Measurements from ENCODE around the gene SPATS2L.

Gene SPATS2L, protein sequence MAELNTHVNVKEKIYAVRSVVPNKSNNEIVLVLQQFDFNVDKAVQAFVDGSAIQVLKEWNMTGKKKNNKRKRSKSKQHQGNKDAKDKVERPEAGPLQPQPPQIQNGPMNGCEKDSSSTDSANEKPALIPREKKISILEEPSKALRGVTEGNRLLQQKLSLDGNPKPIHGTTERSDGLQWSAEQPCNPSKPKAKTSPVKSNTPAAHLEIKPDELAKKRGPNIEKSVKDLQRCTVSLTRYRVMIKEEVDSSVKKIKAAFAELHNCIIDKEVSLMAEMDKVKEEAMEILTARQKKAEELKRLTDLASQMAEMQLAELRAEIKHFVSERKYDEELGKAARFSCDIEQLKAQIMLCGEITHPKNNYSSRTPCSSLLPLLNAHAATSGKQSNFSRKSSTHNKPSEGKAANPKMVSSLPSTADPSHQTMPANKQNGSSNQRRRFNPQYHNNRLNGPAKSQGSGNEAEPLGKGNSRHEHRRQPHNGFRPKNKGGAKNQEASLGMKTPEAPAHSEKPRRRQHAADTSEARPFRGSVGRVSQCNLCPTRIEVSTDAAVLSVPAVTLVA

DNA sequence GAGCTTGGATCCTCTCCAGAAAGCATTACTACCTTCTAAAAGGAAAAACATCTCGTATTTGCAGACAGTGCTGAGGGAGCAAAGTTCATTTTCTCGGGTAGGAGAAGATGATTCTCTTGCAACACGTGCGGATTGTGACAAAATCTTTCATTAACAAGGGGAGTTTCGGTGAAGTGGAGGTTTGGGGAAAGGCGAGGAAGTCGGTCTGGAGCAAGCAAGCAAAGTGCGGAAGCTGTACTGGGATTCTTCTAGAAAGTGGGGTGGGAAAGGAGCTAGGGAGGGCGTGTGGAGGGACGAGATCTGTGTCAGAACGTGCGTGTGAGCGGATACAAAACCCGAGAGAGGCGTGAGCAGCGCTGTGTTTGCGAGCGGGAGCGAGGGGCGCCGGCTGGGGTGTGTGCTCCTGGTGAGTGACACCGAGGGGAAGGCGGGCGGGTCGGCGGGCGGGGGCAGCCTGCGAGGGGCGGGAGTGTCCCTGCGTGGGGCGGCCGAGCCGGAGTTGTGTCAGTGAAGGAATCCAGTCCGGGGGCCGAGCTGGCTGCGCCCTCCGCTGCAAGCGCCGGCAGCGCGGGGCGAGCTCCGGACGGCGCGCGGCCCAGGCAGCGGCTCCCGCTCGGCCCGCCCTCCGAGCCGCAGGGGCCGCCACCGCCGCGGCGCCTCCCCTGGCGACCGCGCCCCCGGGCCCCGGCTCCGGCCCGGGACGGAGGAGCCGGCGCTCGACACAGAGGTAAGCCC, at the start of gene SPATS2L:
SPATS2L (plus strand) TSS at position 498 of the 735 bp plus-strand sequence. CDS start 82,552 bp downstream, outside the sequence.
- in situ Hi-C loops (cut with MboI; ENCODE audit: low sequenced_read_pairs), result no loop called here

GRCh38 chr2:200257570-200257969, 48.9 kb upstream of the SPATS2L start:
- in situ Hi-C loops (cut with MboI; ENCODE audit: low sequenced_read_pairs), result no loop called here

GRCh38 chr2:200258081-200258480, 48.4 kb upstream of the SPATS2L start:
- in situ Hi-C loops (cut with MboI; ENCODE audit: low sequenced_read_pairs), result no loop called here

DNA sequence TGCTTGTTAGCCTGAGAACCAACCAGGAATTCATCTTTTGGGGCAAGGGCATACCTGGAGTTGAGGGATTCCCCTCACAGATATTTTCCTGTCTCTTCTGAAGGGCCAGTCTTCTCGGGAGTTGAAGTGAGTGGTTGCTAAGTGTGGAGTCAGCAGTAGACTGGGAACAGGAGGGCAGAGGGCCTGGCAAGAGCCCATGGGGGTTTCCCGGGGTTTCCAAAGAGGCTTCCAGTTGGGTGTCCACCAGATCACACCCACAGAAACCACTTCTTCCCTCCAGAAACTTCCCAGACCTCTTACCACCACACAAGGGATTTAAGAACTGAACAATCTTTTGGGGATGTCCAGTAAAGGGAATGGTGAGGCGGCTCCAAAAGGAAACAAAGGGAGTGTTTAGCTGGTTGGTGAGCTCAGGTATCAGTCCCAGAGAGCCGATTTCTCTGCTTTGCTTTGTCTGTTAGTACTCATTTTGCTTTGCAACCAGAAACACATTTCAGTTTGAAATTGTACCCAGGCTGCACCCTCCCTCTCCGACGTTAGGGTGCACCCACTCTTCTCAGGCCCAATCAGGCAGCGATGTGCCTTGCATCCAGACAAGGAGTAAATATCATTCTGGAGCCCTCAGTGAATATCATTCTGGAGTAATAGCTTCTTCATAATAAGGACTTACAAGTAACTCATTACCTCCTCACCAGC, 47.5 kb upstream of the SPATS2L start:
- in situ Hi-C loops (cut with MboI; ENCODE audit: low sequenced_read_pairs), result no loop called here

- in situ Hi-C loops (cut with MboI; ENCODE audit: low sequenced_read_pairs), result no loop called here
Observed at GRCh38 chr2:200259577-200259957, 46.9 kb upstream of the SPATS2L start.

DNA sequence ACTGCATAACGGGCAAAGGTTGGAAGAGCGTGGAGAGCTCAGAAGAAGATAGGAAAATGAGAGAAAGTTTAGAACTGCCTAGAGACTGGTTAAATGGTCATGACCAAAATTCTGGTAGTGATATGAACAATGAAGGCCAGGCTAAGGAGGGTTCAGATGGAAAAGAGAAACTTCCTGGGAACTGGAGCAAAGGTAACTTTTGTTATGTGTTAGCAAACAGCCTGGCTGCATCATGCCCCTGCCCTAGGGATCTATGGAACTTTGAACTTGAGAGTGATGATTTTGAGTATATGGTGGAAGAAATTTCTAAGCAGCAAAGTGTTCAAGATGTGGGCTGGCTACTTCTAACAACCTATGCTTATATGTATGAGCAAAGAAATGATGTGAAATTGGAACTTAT, 44.4 kb upstream of the SPATS2L start:
- in situ Hi-C loops (cut with MboI; ENCODE audit: low sequenced_read_pairs), result no loop called here

DNA sequence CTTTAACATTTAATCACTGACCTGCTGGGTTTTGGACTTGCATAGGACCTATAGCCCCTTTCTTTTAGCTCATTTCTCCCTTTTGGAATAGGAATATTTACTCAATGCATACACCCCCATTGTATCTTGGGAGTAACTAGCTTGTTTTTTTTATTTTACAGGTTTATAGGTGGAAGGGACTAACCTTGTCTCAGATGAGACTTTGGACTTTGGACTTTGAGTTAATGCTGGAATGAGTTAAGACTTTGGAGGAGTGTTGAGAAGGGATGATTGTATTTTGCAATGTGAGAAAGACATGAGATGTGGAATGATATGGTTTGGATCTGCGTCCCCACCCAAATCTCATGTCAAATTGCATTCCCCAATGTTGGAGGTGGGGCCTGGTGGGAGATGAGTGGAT, 43.2 kb upstream of the SPATS2L start:
- in situ Hi-C loops (cut with MboI; ENCODE audit: low sequenced_read_pairs), result no loop called here

- in situ Hi-C loops (cut with MboI; ENCODE audit: low sequenced_read_pairs), result no loop called here
Observed at GRCh38 chr2:200264631-200265030, 41.9 kb upstream of the SPATS2L start.

- in situ Hi-C loops (cut with MboI; ENCODE audit: low sequenced_read_pairs), result no loop called here
Observed at GRCh38 chr2:200266406-200266805, 40.1 kb upstream of the SPATS2L start.

- in situ Hi-C loops (cut with MboI; ENCODE audit: low sequenced_read_pairs), result no loop called here
Observed at GRCh38 chr2:200267350-200267749, 39.1 kb upstream of the SPATS2L start.

DNA sequence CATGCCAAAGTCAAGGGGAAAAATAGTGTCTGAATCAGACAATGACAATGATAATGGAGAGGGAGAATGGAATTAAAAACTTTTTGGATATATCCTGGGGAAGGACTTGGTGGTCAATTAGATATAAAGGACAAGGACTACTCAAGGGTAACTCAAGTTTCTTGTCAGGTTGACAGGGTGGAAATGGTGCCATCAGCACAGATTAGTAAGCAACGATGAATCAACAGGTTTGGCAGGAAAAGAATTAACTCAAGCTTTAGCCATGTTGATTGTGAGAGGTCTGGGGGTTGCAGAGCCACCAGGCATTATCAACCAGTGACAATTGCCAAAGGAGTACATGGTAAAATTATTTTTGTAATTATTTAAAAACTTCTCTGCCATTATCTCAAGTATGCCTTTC, 35.8 kb upstream of the SPATS2L start:
- in situ Hi-C loops (cut with MboI; ENCODE audit: low sequenced_read_pairs), result no loop called here

DNA sequence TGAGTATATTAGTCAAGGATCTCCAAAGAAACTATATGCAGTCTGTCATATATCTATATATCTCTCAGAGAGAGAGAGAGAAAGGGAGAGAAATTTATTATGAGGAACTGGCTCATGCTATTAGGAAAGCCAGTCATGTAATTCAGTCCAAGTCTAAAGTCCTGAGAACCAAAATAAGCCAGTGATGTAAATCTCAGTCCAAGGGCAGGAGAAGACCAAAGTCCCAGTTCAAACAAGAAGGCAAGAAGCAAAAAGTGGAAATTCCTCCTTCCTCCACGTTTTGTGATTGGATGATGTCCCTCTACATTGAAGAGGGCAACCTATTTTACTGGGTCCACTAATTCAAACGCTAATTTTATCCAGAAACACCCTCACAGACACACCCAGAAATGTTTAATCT, 34.2 kb upstream of the SPATS2L start:
- in situ Hi-C loops (cut with MboI; ENCODE audit: low sequenced_read_pairs), result no loop called here

DNA sequence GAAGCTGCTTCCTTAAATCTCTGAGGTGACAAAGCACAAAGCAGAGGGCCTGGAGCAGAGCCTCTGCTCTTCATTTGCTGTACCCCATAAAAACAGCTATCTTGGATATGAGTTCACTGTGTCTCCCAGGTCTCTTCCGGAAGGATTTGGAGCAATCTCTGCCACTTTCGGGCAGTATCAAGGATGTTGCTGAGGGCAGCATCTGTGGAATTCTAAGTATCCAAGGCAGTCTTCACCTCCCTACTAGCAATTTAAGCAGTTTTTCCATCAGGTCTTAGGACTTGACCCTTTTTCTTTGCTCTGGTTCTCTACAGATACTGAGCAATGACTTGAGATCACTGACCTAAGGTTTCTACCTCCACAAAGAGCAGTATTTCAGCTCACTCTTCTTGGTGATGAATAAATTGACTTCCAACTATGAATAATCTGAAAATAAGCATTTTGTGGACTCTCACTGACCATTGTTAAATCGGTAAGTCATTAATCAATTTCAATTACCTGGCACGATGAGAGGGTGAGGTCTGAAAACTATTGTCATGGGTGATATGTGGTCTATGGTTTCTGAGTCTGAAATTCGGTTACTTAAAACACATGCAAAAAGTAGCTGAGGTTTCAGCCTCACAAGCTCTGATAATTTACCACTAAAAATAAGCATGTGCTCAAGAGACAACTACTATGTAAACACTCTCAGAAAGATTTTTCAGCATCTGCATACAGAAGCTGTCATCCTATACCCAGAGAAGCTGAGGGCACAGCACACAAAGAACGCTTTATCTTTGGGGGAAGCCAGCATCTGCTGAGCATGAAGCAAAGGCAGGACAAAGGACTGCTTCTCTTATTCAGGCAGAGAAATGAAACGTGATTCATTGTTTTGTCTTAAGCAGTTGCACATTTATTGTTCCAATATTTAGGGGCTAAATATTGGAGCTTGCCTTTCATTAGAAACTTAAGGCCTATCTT, 32.1 kb upstream of the SPATS2L start:
- in situ Hi-C loops (cut with MboI; ENCODE audit: low sequenced_read_pairs), result no loop called here

GRCh38 chr2:200275295-200276013, 31.0 kb upstream of the SPATS2L start:
- in situ Hi-C loops (cut with MboI; ENCODE audit: low sequenced_read_pairs), result no loop called here

- in situ Hi-C loops (cut with MboI; ENCODE audit: low sequenced_read_pairs), result no loop called here
Observed at GRCh38 chr2:200276472-200276871, 30.0 kb upstream of the SPATS2L start.

DNA sequence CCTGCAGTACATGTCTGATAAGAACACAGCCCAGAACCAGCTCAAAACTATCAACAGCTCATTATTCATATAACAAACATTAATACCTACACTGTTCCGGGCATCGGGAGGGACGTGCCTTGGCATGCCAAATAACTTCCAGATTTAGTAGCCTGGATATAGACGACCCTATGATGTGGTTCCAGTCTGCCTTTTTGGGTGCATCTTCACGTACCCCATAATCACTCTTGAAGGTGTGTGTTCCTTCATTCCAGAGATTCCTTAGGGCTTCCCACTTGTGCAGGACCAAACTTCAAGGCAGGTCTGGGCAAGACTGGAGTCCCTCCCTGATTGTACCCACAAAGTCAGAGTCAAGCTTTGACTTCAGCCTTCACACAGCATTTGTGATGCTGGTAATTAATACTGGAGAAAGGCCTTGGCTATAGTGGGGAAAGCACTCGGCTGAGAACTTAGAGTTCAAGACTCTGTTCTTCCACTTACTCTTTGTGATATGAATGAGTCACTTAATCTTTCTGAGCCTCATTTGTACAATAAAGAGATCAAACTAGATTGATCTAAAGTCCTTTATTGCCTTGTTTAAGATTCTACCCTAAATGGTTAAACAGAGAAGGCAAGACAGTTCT, 27.7 kb upstream of the SPATS2L start:
- in situ Hi-C loops (cut with MboI; ENCODE audit: low sequenced_read_pairs), result no loop called here

DNA sequence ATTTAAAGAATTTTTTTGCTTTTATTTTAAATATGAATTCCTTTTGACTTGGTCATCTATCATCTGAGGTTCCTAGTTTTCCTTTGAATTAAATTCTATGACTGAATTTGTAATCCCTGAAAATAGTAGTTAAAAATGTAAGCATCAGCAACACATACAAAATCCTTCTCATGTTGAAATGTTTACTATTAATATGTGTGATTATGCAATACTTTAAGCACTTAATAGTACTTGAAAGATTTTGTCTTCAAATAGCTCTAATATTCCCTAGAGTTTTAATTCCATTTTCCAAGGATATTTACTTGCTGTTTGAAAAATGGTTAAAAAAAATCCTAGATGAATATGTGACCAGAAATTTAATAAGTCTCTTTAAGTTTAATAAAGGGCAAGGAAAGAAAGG, 26.6 kb upstream of the SPATS2L start:
- in situ Hi-C loops (cut with MboI; ENCODE audit: low sequenced_read_pairs), result no loop called here

GRCh38 chr2:200286578-200286977, 19.9 kb upstream of the SPATS2L start:
- in situ Hi-C loops (cut with MboI; ENCODE audit: low sequenced_read_pairs), result no loop called here

Measured in hTERT RPE-1 (cell line).